H1 (cell line): Measurements from ENCODE around the gene MAPKAP1. TPM values are rescaled to one million over a fixed set of nuclear protein-coding genes. Genes with fewer than 3 reads are reported as not detected.

Experiments
- polyA plus RNA-seq, 7 experiments: library from polyadenylated mRNA; depleted of rRNA in 3 of 7; stranded (reverse) in 5 of 7; unstranded in 2 of 7; fragments of >200 nt in 5 of 7; fragments of 200-250 nt in 2 of 7; gene quantifications; 1 replicate in 5 of 7; 2 replicates in 1 of 7; 4 replicates in 1 of 7; pipeline versions ENCODE4 v1.2.1 to v1.2.3, GENCODE V29; 2011 to 2013; ENCODE audit warnings: missing spikeins in 2 of 7, mixed read lengths in 2 of 7
- total RNA-seq: library from RNA; stranded (reverse); fragmentation: NEBNext Ultra II Directional; extraction: Animal tissue kit (Norgen Biotek cat#: 25700); gene quantifications from 2 replicates; pipeline ENCODE4 v1.2.1, GENCODE V29; 2021
- TF ChIP-seq, protein P1 (sequence below): IDR thresholded peaks from 2 replicates; pipeline ENCODE4 v1.6.1; 2012; ENCODE audit warnings: low read length, inconsistent platforms

MAPKAP1 gene
- total and polyA plus RNA-seq, 2 of the 8 experiments (the other 6 are each of a cell fraction or from before 2014, with no cell fraction given) = 79.2 to 140 TPM

DNA sequence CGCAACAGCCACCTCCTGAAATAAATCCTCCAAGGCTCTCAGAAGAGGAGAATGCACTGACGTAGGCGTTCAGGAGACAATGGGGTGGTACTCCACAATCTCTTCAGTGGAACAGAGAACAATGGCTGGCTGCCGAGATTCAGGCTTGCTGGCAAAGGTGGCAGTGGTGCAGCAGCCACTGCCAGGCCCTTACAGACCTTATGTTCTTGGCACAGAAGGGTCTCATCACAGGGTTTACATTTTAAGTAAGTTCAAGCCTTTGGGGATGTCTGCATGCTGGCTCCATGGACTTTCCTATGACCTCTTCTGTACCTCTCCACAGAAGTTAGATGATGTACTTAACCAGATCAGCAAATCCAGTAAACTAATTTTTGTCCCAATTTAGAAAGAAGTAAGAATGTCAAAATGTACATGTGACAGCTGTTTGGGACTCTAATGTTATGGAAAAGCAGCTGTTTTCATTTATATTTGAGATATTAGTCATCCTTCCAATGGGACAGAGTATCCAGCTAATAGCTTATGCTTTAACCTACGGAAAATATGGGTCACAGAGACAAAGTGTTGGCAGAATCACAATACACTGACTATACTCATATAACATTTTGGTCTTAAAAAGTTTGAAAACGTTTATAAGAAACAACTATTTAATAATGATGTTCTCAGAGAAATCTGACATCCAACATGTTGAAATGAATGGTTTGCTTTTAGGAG is 180.9 kb downstream of the MAPKAP1 start (continued):
- TF ChIP-seq, protein P1, sequence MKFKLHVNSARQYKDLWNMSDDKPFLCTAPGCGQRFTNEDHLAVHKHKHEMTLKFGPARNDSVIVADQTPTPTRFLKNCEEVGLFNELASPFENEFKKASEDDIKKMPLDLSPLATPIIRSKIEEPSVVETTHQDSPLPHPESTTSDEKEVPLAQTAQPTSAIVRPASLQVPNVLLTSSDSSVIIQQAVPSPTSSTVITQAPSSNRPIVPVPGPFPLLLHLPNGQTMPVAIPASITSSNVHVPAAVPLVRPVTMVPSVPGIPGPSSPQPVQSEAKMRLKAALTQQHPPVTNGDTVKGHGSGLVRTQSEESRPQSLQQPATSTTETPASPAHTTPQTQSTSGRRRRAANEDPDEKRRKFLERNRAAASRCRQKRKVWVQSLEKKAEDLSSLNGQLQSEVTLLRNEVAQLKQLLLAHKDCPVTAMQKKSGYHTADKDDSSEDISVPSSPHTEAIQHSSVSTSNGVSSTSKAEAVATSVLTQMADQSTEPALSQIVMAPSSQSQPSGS = no peak
